Activated T-cell treated with anti-CD3 and anti-CD28 coated beads, Interleukin-2, amount 50 U/mL, for 24 hours (primary cell): ENCODE results near the gene CHST13.

ENCODE experiments used
- DNase-seq: peaks from one replicate; pipeline ENCODE4 v3.0.0-alpha.2; 2020
- H3K27ac Mint-ChIP-seq: 2 replicates; pipeline ENCODE4 v1.8.0; 2020; ENCODE audit warnings: mild to moderate bottlenecking, mixed read lengths
- H3K27me3 Mint-ChIP-seq: 2 replicates; pipeline ENCODE4 v1.8.0; 2020; ENCODE audit warnings: mixed read lengths
- H3K36me3 Mint-ChIP-seq: 2 replicates; pipeline ENCODE4 v1.8.0; 2020; ENCODE audit warnings: low read depth, mixed read lengths
- H3K4me1 Mint-ChIP-seq: 2 replicates; pipeline ENCODE4 v1.8.0; 2020; ENCODE audit warnings: low read depth, mixed read lengths
- H3K4me3 Mint-ChIP-seq: 2 replicates; pipeline ENCODE4 v1.8.0; 2020; ENCODE audit warnings: mild to moderate bottlenecking, moderate library complexity, mixed read lengths
- H3K9me3 Mint-ChIP-seq: 2 replicates; pipeline ENCODE4 v1.8.0; 2020; ENCODE audit warnings: mixed read lengths

The CHST13 gene

DNA sequence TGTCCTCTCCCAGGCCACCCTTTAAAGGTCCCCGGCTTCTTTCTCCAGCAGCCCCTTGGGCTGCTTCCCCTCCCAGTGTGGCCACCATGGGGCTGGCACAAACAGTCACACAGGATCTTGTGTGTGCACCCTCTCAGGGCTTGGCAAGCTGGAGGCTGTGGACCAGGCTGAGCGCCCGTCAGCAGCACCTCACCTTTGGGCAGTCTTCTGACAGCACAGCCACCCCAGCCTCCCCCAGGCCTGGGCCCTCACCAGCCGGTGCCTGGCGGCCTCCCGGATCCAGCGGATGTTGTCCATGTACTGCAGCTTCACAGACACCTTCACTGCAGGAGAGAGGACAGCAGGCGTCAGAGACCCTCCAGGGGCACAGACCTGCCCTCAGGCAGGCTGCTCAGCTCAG is 28.2 kb upstream of the CHST13 start:
- H3K4me3 Mint-ChIP-seq = no peak overlapping the region
- H3K9me3 Mint-ChIP-seq = no peaks in the 10 kb centered on the region
- H3K36me3 Mint-ChIP-seq = no peaks in the 10 kb centered on the region
- H3K27ac Mint-ChIP-seq = no peak overlapping the region
- no peaks in the 10 kb centered on the region for H3K27me3 Mint-ChIP-seq
- DNase-seq = no peak
- peaks cover 2% of the 10 kb centered on the region for H3K4me1 Mint-ChIP-seq

- Mint-ChIP-seq H3K27ac (no peak overlapping the region), H3K9me3 (no peaks in the 10 kb centered on the region), H3K27me3 (no peaks in the 10 kb centered on the region), H3K36me3 (no peaks in the 10 kb centered on the region), H3K4me1 (peaks cover 2% of the 10 kb centered on the region), H3K4me3 (no peak overlapping the region)
- DNase-seq = no peak
These were observed 26.8 kb upstream of the CHST13 start for GRCh38 chr3:126496894-126497850.

GRCh38 chr3:126497956-126498355 is 26.0 kb upstream of the CHST13 start:
- Mint-ChIP-seq H3K27me3 (no peaks in the 10 kb centered on the region), H3K36me3 (no peaks in the 10 kb centered on the region), H3K4me3 (no peak overlapping the region), H3K27ac (no peak overlapping the region), H3K4me1 (peaks cover 2% of the 10 kb centered on the region), H3K9me3 (no peaks in the 10 kb centered on the region)
- DNase-seq = no peak

GRCh38 chr3:126498461-126498860 is 25.5 kb upstream of the CHST13 start:
- H3K9me3 Mint-ChIP-seq = no peaks in the 10 kb centered on the region
- peaks cover 2% of the 10 kb centered on the region for H3K4me1 Mint-ChIP-seq
- H3K36me3 Mint-ChIP-seq = no peaks in the 10 kb centered on the region
- DNase-seq = no peak
- no peak overlapping the region for H3K4me3 Mint-ChIP-seq
- no peaks in the 10 kb centered on the region for H3K27me3 Mint-ChIP-seq
- no peak overlapping the region for H3K27ac Mint-ChIP-seq

GRCh38 chr3:126498929-126499328 is 25.0 kb upstream of the CHST13 start:
- no peak for DNase-seq
- no peaks in the 10 kb centered on the region for H3K36me3 Mint-ChIP-seq
- H3K4me1 Mint-ChIP-seq = peaks cover 2% of the 10 kb centered on the region
- no peak overlapping the region for H3K27ac Mint-ChIP-seq
- no peaks in the 10 kb centered on the region for H3K9me3 Mint-ChIP-seq
- no peaks in the 10 kb centered on the region for H3K27me3 Mint-ChIP-seq
- H3K4me3 Mint-ChIP-seq = no peak overlapping the region

GRCh38 chr3:126499401-126499800 is 24.6 kb upstream of the CHST13 start:
- H3K36me3 Mint-ChIP-seq = no peaks in the 10 kb centered on the region
- H3K27me3 Mint-ChIP-seq = no peaks in the 10 kb centered on the region
- peaks cover 2% of the 10 kb centered on the region for H3K4me1 Mint-ChIP-seq
- no peak for DNase-seq
- no peak overlapping the region for H3K4me3 Mint-ChIP-seq
- no peaks in the 10 kb centered on the region for H3K9me3 Mint-ChIP-seq
- H3K27ac Mint-ChIP-seq = no peak overlapping the region

GRCh38 chr3:126500016-126500415 is 23.9 kb upstream of the CHST13 start:
- no peak for DNase-seq
- Mint-ChIP-seq H3K36me3 (no peaks in the 10 kb centered on the region), H3K9me3 (no peaks in the 10 kb centered on the region), H3K27me3 (peaks cover 3% of the 10 kb centered on the region), H3K4me1 (peaks cover 2% of the 10 kb centered on the region), H3K27ac (no peak overlapping the region), H3K4me3 (no peak overlapping the region)

- Mint-ChIP-seq H3K9me3 (no peaks in the 10 kb centered on the region), H3K4me1 (peaks cover 2% of the 10 kb centered on the region), H3K4me3 (no peak overlapping the region), H3K27me3 (peaks cover 7% of the 10 kb centered on the region), H3K36me3 (no peaks in the 10 kb centered on the region), H3K27ac (no peak overlapping the region)
- DNase-seq = no peak
These were observed 22.9 kb upstream of the CHST13 start for GRCh38 chr3:126501054-126501453.

GRCh38 chr3:126501736-126502135 is 22.2 kb upstream of the CHST13 start:
- Mint-ChIP-seq H3K4me1 (peaks cover 2% of the 10 kb centered on the region), H3K27ac (no peak overlapping the region), H3K4me3 (no peak overlapping the region), H3K27me3 (peaks cover 7% of the 10 kb centered on the region), H3K36me3 (no peaks in the 10 kb centered on the region), H3K9me3 (no peaks in the 10 kb centered on the region)
- no peak for DNase-seq

GRCh38 chr3:126502656-126503055 is 21.3 kb upstream of the CHST13 start:
- H3K4me1 Mint-ChIP-seq = peaks cover 2% of the 10 kb centered on the region
- H3K36me3 Mint-ChIP-seq = no peaks in the 10 kb centered on the region
- H3K4me3 Mint-ChIP-seq = no peak overlapping the region
- H3K27me3 Mint-ChIP-seq = peaks cover 7% of the 10 kb centered on the region
- H3K9me3 Mint-ChIP-seq = no peaks in the 10 kb centered on the region
- DNase-seq = no peak
- H3K27ac Mint-ChIP-seq = no peak overlapping the region

DNA sequence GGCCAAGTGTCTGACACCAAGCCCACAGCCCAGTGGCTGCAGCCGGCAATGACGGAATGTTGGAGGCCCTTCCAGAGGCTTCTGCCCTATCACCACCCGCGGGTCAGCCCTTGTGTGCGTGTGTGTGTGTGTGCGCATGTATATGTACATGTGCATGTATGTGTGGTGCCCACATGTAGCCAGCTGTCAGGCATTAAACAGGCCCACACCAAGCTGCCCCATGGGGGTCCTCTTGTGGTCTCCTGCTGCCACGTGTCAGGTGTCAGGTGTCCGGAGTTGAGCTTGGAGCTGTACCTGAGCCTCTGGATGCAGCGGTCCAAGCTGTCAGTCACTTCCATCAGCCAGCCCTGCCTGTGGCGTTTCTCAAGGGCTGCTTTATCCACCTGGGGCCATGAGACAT is 20.3 kb upstream of the CHST13 start:
- DNase-seq = no peak
- Mint-ChIP-seq H3K36me3 (no peaks in the 10 kb centered on the region), H3K4me3 (no peak overlapping the region), H3K4me1 (peaks cover 1% of the 10 kb centered on the region), H3K27me3 (peaks cover 7% of the 10 kb centered on the region), H3K27ac (no peak overlapping the region), H3K9me3 (no peaks in the 10 kb centered on the region)

DNA sequence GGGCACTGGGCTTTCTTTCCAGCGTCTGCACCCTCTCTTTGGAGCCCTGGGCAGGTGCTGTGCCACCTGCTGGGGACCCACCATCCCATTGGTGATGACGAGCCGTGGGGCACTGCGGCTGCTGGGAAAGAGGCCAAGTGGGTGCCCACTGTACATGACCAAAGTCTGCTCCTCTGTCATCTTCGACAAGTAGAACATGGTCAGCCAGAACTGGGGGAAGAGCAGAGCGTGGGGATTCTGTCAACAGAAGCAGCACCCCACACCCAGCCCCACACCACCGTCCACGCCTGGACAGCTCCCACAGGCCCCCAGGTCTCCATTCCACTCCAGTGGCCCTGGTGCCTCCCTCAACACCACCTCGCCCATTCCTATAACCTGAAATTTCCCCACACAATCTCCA is 16.1 kb upstream of the CHST13 start:
- no peak for DNase-seq
- Mint-ChIP-seq H3K27ac (no peak overlapping the region), H3K4me3 (no peak overlapping the region), H3K9me3 (no peaks in the 10 kb centered on the region), H3K27me3 (peaks cover 7% of the 10 kb centered on the region), H3K36me3 (no peaks in the 10 kb centered on the region), H3K4me1 (no peaks in the 10 kb centered on the region)

DNA sequence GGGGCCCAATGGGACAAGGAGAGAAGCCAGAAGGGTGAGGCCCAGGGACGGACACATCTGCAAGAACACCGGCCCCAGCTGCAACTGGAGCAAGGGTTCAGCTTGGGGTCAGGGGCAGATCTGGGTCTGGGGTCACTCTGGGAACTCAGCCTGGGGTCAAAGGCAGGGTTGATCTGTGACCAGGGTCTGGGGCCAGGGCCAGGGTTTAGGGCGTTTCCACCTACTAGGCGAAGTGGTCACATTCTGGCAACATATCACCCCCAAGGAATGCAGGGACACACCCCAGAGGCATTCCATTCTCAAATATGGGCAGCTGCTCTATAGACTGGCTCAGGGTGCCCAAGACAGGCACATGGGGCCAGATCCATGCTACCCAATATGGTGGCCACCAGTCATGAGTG is 15.4 kb upstream of the CHST13 start:
- Mint-ChIP-seq H3K9me3 (no peaks in the 10 kb centered on the region), H3K36me3 (no peaks in the 10 kb centered on the region), H3K27me3 (peaks cover 7% of the 10 kb centered on the region), H3K4me1 (no peaks in the 10 kb centered on the region), H3K27ac (no peak overlapping the region), H3K4me3 (no peak overlapping the region)
- DNase-seq = no peak

- no peak overlapping the region for H3K27ac Mint-ChIP-seq
- no peaks in the 10 kb centered on the region for H3K4me1 Mint-ChIP-seq
- DNase-seq = no peak
- no peaks in the 10 kb centered on the region for H3K9me3 Mint-ChIP-seq
- no peaks in the 10 kb centered on the region for H3K36me3 Mint-ChIP-seq
- H3K4me3 Mint-ChIP-seq = no peak overlapping the region
- peaks cover 7% of the 10 kb centered on the region for H3K27me3 Mint-ChIP-seq
These were observed 14.2 kb upstream of the CHST13 start for GRCh38 chr3:126509597-126510307.

GRCh38 chr3:126510308-126510910 is 13.5 kb upstream of the CHST13 start:
- no peaks in the 10 kb centered on the region for H3K36me3 Mint-ChIP-seq
- no peak overlapping the region for H3K4me3 Mint-ChIP-seq
- DNase-seq = no peak
- no peaks in the 10 kb centered on the region for H3K4me1 Mint-ChIP-seq
- H3K9me3 Mint-ChIP-seq = no peaks in the 10 kb centered on the region
- no peak overlapping the region for H3K27ac Mint-ChIP-seq
- no peaks in the 10 kb centered on the region for H3K27me3 Mint-ChIP-seq
